Keratinocyte (primary cell): ENCODE data around the gene GOSR1. TPM values are rescaled to one million over a fixed set of nuclear protein-coding genes. Genes with fewer than 3 reads are reported as not detected.
"Not testable (repeated sequence)": the region's sequence is repeated elsewhere in the genome, so short reads cannot be mapped to it uniquely, and the experiment has no call there.

Experiments
- DNase-seq: peaks from one replicate; pipeline ENCODE4 v3.0.0-alpha.2; 2011; ENCODE audit warnings: low read depth, missing footprints, low spot score
- FAIRE-seq: peaks from 2 replicates; lab custom pipeline; 2011; peaks lifted over from hg19 to GRCh38; lab: Jason Lieb, UNC
- H2AFZ ChIP-seq: 2 replicates; pipeline ENCODE4 v1.6.0; 2012; ENCODE audit warnings: low read length, control low read depth, inconsistent platforms; ENCODE audit not compliant: control insufficient read depth
- H3K27ac ChIP-seq: 2 replicates; pipeline ENCODE4 v1.5.1; 2011; ENCODE audit warnings: low read length; ENCODE audit not compliant: control insufficient read depth, insufficient read depth
- H3K27me3 ChIP-seq: 3 replicates; pipeline ENCODE4 v1.6.0; 2011; ENCODE audit warnings: low read length; ENCODE audit not compliant: control insufficient read depth, insufficient read depth; ENCODE audit errors: extremely low read depth
- H3K36me3 ChIP-seq, 2 experiments: 2 replicates in 1 of 2; 3 replicates in 1 of 2; pipeline ENCODE4 v1.5.1; 2011; ENCODE audit warnings: low read length in 2 of 2, mild to moderate bottlenecking in 1 of 2; ENCODE audit not compliant: control insufficient read depth in 2 of 2, insufficient read depth in 2 of 2; ENCODE audit errors: extremely low read depth in 1 of 2
- H3K4me1 ChIP-seq: 3 replicates; pipeline ENCODE4 v1.5.1; 2011; ENCODE audit warnings: low read length; ENCODE audit not compliant: control insufficient read depth, insufficient read depth; ENCODE audit errors: extremely low read depth
- H3K4me2 ChIP-seq: 3 replicates; pipeline ENCODE4 v1.6.0; 2011; ENCODE audit warnings: low read depth, low read length; ENCODE audit not compliant: control insufficient read depth, insufficient read depth; ENCODE audit errors: extremely low read depth
- H3K4me3 ChIP-seq, 3 experiments: fragments of 200-600 bp in 1 of 3; sonication (generic) in 1 of 3; 2 replicates in 2 of 3; 3 replicates in 1 of 3; pipeline ENCODE4 v1.5.1; 2011 to 2016; ENCODE audit warnings: low read length in 3 of 3, mild to moderate bottlenecking in 3 of 3, control low read depth in 2 of 3, inconsistent platforms in 1 of 3, low read depth in 1 of 3, mixed read lengths in 1 of 3, mixed run types in 1 of 3, moderate library complexity in 1 of 3; ENCODE audit not compliant: control insufficient read depth in 2 of 3, insufficient read depth in 2 of 3; ENCODE audit errors: extremely low read depth in 1 of 3
- H3K79me2 ChIP-seq: 2 replicates; pipeline ENCODE4 v1.6.0; 2012; ENCODE audit warnings: low read length; ENCODE audit not compliant: control insufficient read depth, insufficient read depth
- H3K9ac ChIP-seq: 3 replicates; pipeline ENCODE4 v1.6.0; 2011; ENCODE audit warnings: low read length; ENCODE audit not compliant: control insufficient read depth, insufficient read depth; ENCODE audit errors: extremely low read depth
- H3K9me1 ChIP-seq: 3 replicates; pipeline ENCODE4 v1.6.0; 2011; ENCODE audit warnings: low read length; ENCODE audit not compliant: control insufficient read depth, insufficient read depth; ENCODE audit errors: extremely low read depth
- H3K9me3 ChIP-seq: 2 replicates; pipeline ENCODE4 v1.5.1; 2012; ENCODE audit warnings: low read depth, low read length; ENCODE audit not compliant: control insufficient read depth
- H4K20me1 ChIP-seq: 3 replicates; pipeline ENCODE4 v1.6.0; 2011; ENCODE audit warnings: low read length; ENCODE audit not compliant: control insufficient read depth, insufficient read depth; ENCODE audit errors: extremely low read depth
- EZH2 ChIP-seq: IDR thresholded peaks from one replicate; pipeline ENCODE4 v1.6.1; 2012; ENCODE audit warnings: inconsistent platforms, mild to moderate bottlenecking, low read length, moderate library complexity
- dilution Hi-C: fragments of 300-500 bp; cut with MboI; formaldehyde crosslinking; loops from one replicate; pipeline ENCODE4 v1.7.0; 2020; ENCODE audit warnings: low sequenced_read_pairs; ENCODE audit not compliant: extremely low pct_ligation_motif_present
- polyA plus RNA-seq, 5 experiments: library from polyadenylated mRNA; depleted of rRNA in 3 of 5; stranded (reverse) in 3 of 5; stranded (forward) in 1 of 5; unstranded in 1 of 5; fragments of >200 nt; gene quantifications; 1 replicate in 1 of 5; 2 replicates in 3 of 5; 3 replicates in 1 of 5; pipeline versions ENCODE4 v1.2.1 to v1.2.3, GENCODE V29; 2011 to 2012; ENCODE audit warnings: missing spikeins in 2 of 5, low read depth in 1 of 5, low replicate concordance in 1 of 5
- TF ChIP-seq, protein P1 (sequence below), 3 experiments: IDR thresholded peaks in 1 of 3; conservative IDR thresholded peaks in 1 of 3; optimal IDR thresholded peaks in 1 of 3; 2 replicates in 2 of 3; 3 replicates in 1 of 3; pipeline versions ENCODE3 to v1.5.1; 2011; ENCODE audit warnings: low read length in 3 of 3, mild to moderate bottlenecking in 3 of 3, moderate library complexity in 2 of 3, control low read depth in 1 of 3, inconsistent platforms in 1 of 3; ENCODE audit not compliant: insufficient read depth in 2 of 3; ENCODE audit errors: extremely low read depth in 1 of 3

The GOSR1 gene
- polyA plus RNA-seq, 1 donor (not counting 4 experiments of a cell fraction or from before 2014, with no cell fraction given), result 24.5 TPM

GRCh38 chr17:30558686-30559545, 81.7 kb downstream of the GOSR1 start:
- Histone ChIP-seq H3K4me2 (no peak overlapping the region), H3K9ac (no peak overlapping the region), H3K9me3 (no peaks in the 10 kb centered on the region), H3K79me2 (no peaks in the 10 kb centered on the region), H2AFZ (no peak overlapping the region), H3K4me3 (no peak overlapping the region), H3K4me1 (no peaks in the 10 kb centered on the region), H3K36me3 (no peaks in the 10 kb centered on the region), H3K27me3 (peaks cover 5% of the 10 kb centered on the region), H4K20me1 (no peaks in the 10 kb centered on the region), H3K9me1 (no peaks in the 10 kb centered on the region), H3K27ac (no peak overlapping the region)
- dilution Hi-C loops, result no loop called here
- no peak for TF ChIP-seq EZH2
- TF ChIP-seq, protein P1, sequence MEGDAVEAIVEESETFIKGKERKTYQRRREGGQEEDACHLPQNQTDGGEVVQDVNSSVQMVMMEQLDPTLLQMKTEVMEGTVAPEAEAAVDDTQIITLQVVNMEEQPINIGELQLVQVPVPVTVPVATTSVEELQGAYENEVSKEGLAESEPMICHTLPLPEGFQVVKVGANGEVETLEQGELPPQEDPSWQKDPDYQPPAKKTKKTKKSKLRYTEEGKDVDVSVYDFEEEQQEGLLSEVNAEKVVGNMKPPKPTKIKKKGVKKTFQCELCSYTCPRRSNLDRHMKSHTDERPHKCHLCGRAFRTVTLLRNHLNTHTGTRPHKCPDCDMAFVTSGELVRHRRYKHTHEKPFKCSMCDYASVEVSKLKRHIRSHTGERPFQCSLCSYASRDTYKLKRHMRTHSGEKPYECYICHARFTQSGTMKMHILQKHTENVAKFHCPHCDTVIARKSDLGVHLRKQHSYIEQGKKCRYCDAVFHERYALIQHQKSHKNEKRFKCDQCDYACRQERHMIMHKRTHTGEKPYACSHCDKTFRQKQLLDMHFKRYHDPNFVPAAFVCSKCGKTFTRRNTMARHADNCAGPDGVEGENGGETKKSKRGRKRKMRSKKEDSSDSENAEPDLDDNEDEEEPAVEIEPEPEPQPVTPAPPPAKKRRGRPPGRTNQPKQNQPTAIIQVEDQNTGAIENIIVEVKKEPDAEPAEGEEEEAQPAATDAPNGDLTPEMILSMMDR (optimal IDR thresholded peaks at IDR 0.05 in 1 of 3, IDR thresholded peaks at IDR 0.05 in 1 of 3, conservative IDR thresholded peaks at IDR 0.05 in 1 of 3; ENCODE audit: extremely low read depth in 1 of 3, insufficient read depth in 2 of 3, low read length in 3 of 3), result no peak
- no peak for DNase-seq
- no peak for FAIRE-seq

- no peaks in the 10 kb centered on the region for H3K9me3 ChIP-seq
- DNase-seq (no peak), FAIRE-seq (no peak)
- dilution Hi-C loops, result no loop called here
- no peak overlapping the region for H3K4me2 ChIP-seq
- H3K4me1 ChIP-seq, result no peaks in the 10 kb centered on the region
- TF ChIP-seq EZH2, result no peak
- TF ChIP-seq, protein P1 (optimal IDR thresholded peaks at IDR 0.05 in 1 of 3, IDR thresholded peaks at IDR 0.05 in 1 of 3, conservative IDR thresholded peaks at IDR 0.05 in 1 of 3; ENCODE audit: extremely low read depth in 1 of 3, insufficient read depth in 2 of 3, low read length in 3 of 3), result no peak
- H3K9ac ChIP-seq, result no peak overlapping the region
- H3K9me1 ChIP-seq, result no peaks in the 10 kb centered on the region
- H2AFZ ChIP-seq, result no peak overlapping the region
- no peak overlapping the region for H3K27ac ChIP-seq
- H3K36me3 ChIP-seq, result no peaks in the 10 kb centered on the region
- H4K20me1 ChIP-seq, result no peaks in the 10 kb centered on the region
- H3K27me3 ChIP-seq, result peaks cover 5% of the 10 kb centered on the region
- H3K79me2 ChIP-seq, result no peaks in the 10 kb centered on the region
- no peak overlapping the region for H3K4me3 ChIP-seq
Measured at GRCh38 chr17:30559656-30560055, 82.4 kb downstream of the GOSR1 start.

- H3K9ac ChIP-seq, H3K36me3 ChIP-seq, dilution Hi-C loops, H3K79me2 ChIP-seq, H3K4me2 ChIP-seq, H3K4me3 ChIP-seq, H3K9me3 ChIP-seq, DNase-seq, H3K27ac ChIP-seq, H3K4me1 ChIP-seq, H3K27me3 ChIP-seq, FAIRE-seq, H3K9me1 ChIP-seq, H2AFZ ChIP-seq, H4K20me1 ChIP-seq: not testable (repeated sequence)
Measured at GRCh38 chr17:30560117-30561026, 83.2 kb downstream of the GOSR1 start.
